Esophagus squamous epithelium (tissue), 5 donors: Measurements from ENCODE around the gene KIF23. TPM values are rescaled to one million over a fixed set of nuclear protein-coding genes. Genes with fewer than 3 reads are reported as not detected.

Experiments used
- DNase-seq: peaks from one replicate; lab custom pipeline; 2025; lab: John Stamatoyannopoulos, UW
- H3K27ac ChIP-seq, 4 donors: fragments of 200-600 bp; sonication (generic); one replicate each; pipeline ENCODE4 v1.5.1; 2016 to 2019; ENCODE audit warnings: mild to moderate bottlenecking in 1 of 4
- H3K27me3 ChIP-seq, 4 donors: fragments of 200-600 bp; sonication (generic); 1 replicate in 3 of 4; 2 replicates in 1 of 4; pipeline versions ENCODE4 v1.5.1 to v1.6.0; 2017 to 2021; ENCODE audit warnings: antibody characterized with exemption in 1 of 4
- H3K36me3 ChIP-seq, 3 donors: fragments of 200-600 bp; sonication (generic); one replicate each; pipeline ENCODE4 v1.5.1; 2016 to 2019
- H3K4me1 ChIP-seq, 3 donors: fragments of 200-600 bp; sonication (generic); one replicate each; pipeline ENCODE4 v1.5.1; 2017 to 2019
- H3K4me3 ChIP-seq, 4 donors: fragments of 200-600 bp; sonication (generic); 1 replicate in 3 of 4; 2 replicates in 1 of 4; pipeline ENCODE4 v1.5.1; 2016 to 2019; ENCODE audit warnings: mild to moderate bottlenecking in 2 of 4, moderate library complexity in 1 of 4
- H3K9me3 ChIP-seq, 3 donors: fragments of 200-600 bp; sonication (generic); one replicate each; pipeline ENCODE4 v1.5.1; 2016 to 2019
- CTCF ChIP-seq, 6 experiments: fragments of 450-650 bp in 4 of 6; fragments of 200-600 bp in 2 of 6; sonication (generic) in 2 of 6; IDR thresholded peaks; one replicate each; pipeline ENCODE4 v1.5.1; 2016 to 2019; ENCODE audit warnings: antibody characterized with exemption in 6 of 6, mild to moderate bottlenecking in 4 of 6, moderate library complexity in 4 of 6
- POLR2A ChIP-seq, 4 donors: fragments of 450-650 bp; IDR thresholded peaks; one replicate each; pipeline ENCODE4 v1.6.1; 2017; ENCODE audit warnings: antibody characterized with exemption in 4 of 4, mild to moderate bottlenecking in 4 of 4, moderate library complexity in 3 of 4
- WGBS, 2 donors: methylation state at CpG; one replicate each; pipeline ENCODE4 v1.1.5; 2018; 5-methylcytosine and 5-hydroxymethylcytosine counted together
- intact Hi-C: fragments of 100-400 bp; cut with DNase I; formaldehyde crosslinking; loops from one replicate; pipeline ENCODE4 v1.15.0; 2022
- total RNA-seq, 4 donors: library from RNA; depleted of rRNA; stranded (reverse); fragments of >200 nt; gene quantifications; one replicate each; pipeline ENCODE4 v1.1.0, GENCODE V29; 2016
- donor health status: DM: yes; HTN: yes; CAD: no.

Gene KIF23
- total RNA-seq, 4 donors from 2014 or later, result 13.5 to 33.2 (median 13.9) TPM

- DNase-seq, result no peak
- no peaks in the 10 kb centered on the region for H3K9me3 ChIP-seq
- TF ChIP-seq CTCF (IDR thresholded peaks at IDR 0.05), result no peak
- no peak for TF ChIP-seq POLR2A (IDR thresholded peaks at IDR 0.05)
- intact Hi-C loops, result no loop called here
- no peaks in the 10 kb centered on the region for H3K27me3 ChIP-seq
- H3K27ac ChIP-seq, result peak overlapping the region in 2 of 4 donors; percentile 96
- H3K4me3 ChIP-seq, result no peak overlapping the region
- peaks cover 6 to 40% (median 26%) of the 10 kb centered on the region in 3 donors for H3K4me1 ChIP-seq
- 85% methylated on average over 12 of the region's 12 CpGs for WGBS, 2 donors
- H3K36me3 ChIP-seq, result peaks cover 5 to 27% (median 11%) of the 10 kb centered on the region in 3 donors
Measured at GRCh38 chr15:69450968-69451695, 37.0 kb downstream of the KIF23 start.

DNA sequence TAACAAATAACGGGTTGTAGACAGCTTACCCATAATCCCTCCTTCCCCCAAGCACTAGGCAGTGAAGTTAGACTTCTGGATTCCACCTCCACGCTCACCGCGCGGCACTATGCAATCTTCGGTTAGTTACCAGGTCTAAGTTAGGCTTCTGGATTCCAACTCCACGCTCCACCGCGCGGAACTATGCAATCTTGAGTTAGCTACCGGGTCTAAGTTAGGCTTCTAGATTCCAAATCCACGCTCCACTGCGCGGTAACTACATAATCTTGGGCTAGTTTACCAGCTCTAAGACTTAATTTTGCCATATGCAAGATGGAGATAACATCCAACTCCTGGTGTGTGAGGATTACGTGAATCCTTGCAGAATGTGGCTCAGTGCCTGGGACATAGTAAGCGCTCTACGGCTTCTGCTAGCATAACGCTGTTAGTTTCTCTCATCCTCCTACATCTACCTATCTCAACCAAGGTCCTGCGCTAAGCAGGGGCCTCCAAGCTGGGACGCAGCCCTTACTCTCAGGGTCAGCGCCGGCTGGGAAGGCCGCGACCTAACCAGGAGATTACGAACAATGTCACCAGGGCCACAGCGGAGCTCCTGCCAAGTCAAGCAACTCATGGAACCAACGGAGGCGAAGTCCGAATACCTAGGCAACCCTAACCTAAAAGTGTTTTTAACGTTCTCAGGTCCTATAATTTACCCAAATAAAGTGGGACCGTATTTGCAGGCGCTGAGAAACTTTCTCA, 38.0 kb downstream of the KIF23 start:
- 18 to 27% methylated on average over 19 to 24 of the region's 32 CpGs for WGBS, 2 donors

GRCh38 chr15:69452692-69453521, 38.8 kb downstream of the KIF23 start, which contains the start of gene RPLP1:
Gene RPLP1 (plus strand): TSS chr15:69452818. CDS start chr15:69452949, 131 bp downstream.
- Histone ChIP-seq H3K36me3 (peaks cover 12 to 36% (median 21%) of the 10 kb centered on the region in 3 donors), H3K9me3 (no peaks in the 10 kb centered on the region), H3K27ac (peak within 1 kb of the TSS; percentile 95 to 96 (median 96)), H3K4me1 (peaks cover 6 to 49% (median 26%) of the 10 kb centered on the region in 3 donors), H3K4me3 (peak within 1 kb of the TSS; percentile 84 to 97 (median 90)), H3K27me3 (no peaks in the 10 kb centered on the region)
- intact Hi-C loops, result no loop called here
- DNase-seq, result peak; percentile 78
- 0 to 1% methylated on average over 11 to 33 of the region's 77 CpGs for WGBS, 2 donors
- TF ChIP-seq CTCF (IDR thresholded peaks at IDR 0.05) (peak in 1 of 6 experiments; percentile 8), POLR2A (IDR thresholded peaks at IDR 0.05) (peak in 3 of 4 donors; percentile 57 to 90 (median 88))

More for the DNA sequence above, 38.0 kb downstream of the KIF23 start:
- Histone ChIP-seq H3K27ac (peak overlapping the region; percentile 95 to 96 (median 96)), H3K4me1 (peaks cover 6 to 49% (median 26%) of the 10 kb centered on the region in 3 donors), H3K4me3 (peak overlapping the region; percentile 84 to 97 (median 90)), H3K9me3 (no peaks in the 10 kb centered on the region), H3K27me3 (no peaks in the 10 kb centered on the region), H3K36me3 (peaks cover 12 to 28% (median 21%) of the 10 kb centered on the region in 3 donors)
- DNase-seq, result no peak
- intact Hi-C loops, result no loop called here
- no peak for TF ChIP-seq CTCF (IDR thresholded peaks at IDR 0.05)
- TF ChIP-seq POLR2A (IDR thresholded peaks at IDR 0.05), result no peak

DNA sequence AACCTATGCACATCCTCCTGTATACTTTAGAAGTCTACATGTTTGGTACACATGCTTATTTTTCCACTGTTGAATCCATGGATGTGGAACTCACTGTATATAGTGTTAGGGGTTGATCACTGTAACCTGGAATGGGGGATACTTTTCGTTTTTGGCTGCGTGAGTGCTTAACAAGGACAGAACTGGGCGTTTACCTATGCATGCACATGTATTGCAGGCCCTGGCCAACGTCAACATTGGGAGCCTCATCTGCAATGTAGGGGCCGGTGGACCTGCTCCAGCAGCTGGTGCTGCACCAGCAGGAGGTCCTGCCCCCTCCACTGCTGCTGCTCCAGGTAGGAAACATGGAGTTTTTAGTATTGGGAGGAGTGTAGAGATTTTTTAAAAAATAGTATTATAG, 40.8 kb downstream of the KIF23 start:
- 29 to 47% methylated on average over 5 of the region's 5 CpGs for WGBS, 2 donors
- no peaks in the 10 kb centered on the region for H3K9me3 ChIP-seq
- TF ChIP-seq CTCF (IDR thresholded peaks at IDR 0.05), result no peak
- no peak for TF ChIP-seq POLR2A (IDR thresholded peaks at IDR 0.05)
- H3K27ac ChIP-seq, result no peak overlapping the region
- H3K4me3 ChIP-seq, result peak overlapping the region in 3 of 4 donors; percentile 84 to 94 (median 87)
- no peaks in the 10 kb centered on the region for H3K27me3 ChIP-seq
- no peak for DNase-seq
- intact Hi-C loops, result no loop called here
- H3K36me3 ChIP-seq, result peaks cover 12 to 38% (median 21%) of the 10 kb centered on the region in 3 donors
- H3K4me1 ChIP-seq, result peaks cover 6 to 49% (median 26%) of the 10 kb centered on the region in 3 donors
